IPS-18a (cell line): Measurements from ENCODE around the gene GRAP2.

Source experiments
- H3K27ac ChIP-seq: one replicate; pipeline ENCODE4 v1.5.1; 2013; ENCODE audit warnings: low read length
- H3K27me3 ChIP-seq: one replicate; pipeline ENCODE4 v1.6.1; 2013; ENCODE audit warnings: mild to moderate bottlenecking, low read length; ENCODE audit not compliant: control insufficient read depth, insufficient read depth
- H3K36me3 ChIP-seq: one replicate; pipeline ENCODE4 v1.6.1; 2013; ENCODE audit warnings: low read depth, low read length; ENCODE audit not compliant: control insufficient read depth
- H3K4me1 ChIP-seq: one replicate; pipeline ENCODE4 v1.6.1; 2013; ENCODE audit warnings: low read depth, low read length; ENCODE audit not compliant: control insufficient read depth
- H3K4me3 ChIP-seq: one replicate; pipeline ENCODE4 v1.5.1; 2013; ENCODE audit warnings: low read length
- H3K9ac ChIP-seq: one replicate; pipeline ENCODE4 v1.6.1; 2013; ENCODE audit warnings: mild to moderate bottlenecking, low read length, moderate library complexity
- H3K9me3 ChIP-seq: one replicate; pipeline ENCODE4 v1.6.1; 2013; ENCODE audit warnings: low read depth, low read length; ENCODE audit not compliant: control insufficient read depth

Gene GRAP2

DNA sequence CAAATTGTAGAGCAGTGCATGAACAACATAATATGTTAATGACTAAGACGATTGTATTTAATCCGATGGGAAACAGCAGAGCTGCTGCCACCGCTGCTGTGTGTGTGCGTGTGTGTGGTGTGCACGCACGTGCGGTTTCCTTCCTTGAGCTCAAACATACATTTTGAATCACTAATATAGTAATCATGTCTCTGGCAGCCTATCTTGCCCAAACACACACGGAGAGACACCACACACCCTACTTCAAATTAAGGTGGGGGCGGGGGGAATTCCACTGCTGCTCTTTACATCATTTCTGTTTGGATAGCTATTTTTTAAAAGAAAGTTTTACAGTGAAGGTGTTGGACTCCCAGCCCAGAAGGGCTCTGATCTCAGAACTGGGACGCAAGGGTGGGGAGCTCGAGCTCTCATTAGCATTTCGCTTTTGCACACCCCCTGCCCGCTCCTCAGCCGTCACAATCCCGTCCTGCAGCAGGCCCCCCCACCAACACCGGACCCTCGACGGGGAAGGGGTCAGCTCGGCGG lies 93.2 kb downstream of the GRAP2 start:
- no peaks in the 10 kb centered on the region for H3K36me3 ChIP-seq
- no peak overlapping the region for H3K27ac ChIP-seq
- no peak overlapping the region for H3K9ac ChIP-seq

DNA sequence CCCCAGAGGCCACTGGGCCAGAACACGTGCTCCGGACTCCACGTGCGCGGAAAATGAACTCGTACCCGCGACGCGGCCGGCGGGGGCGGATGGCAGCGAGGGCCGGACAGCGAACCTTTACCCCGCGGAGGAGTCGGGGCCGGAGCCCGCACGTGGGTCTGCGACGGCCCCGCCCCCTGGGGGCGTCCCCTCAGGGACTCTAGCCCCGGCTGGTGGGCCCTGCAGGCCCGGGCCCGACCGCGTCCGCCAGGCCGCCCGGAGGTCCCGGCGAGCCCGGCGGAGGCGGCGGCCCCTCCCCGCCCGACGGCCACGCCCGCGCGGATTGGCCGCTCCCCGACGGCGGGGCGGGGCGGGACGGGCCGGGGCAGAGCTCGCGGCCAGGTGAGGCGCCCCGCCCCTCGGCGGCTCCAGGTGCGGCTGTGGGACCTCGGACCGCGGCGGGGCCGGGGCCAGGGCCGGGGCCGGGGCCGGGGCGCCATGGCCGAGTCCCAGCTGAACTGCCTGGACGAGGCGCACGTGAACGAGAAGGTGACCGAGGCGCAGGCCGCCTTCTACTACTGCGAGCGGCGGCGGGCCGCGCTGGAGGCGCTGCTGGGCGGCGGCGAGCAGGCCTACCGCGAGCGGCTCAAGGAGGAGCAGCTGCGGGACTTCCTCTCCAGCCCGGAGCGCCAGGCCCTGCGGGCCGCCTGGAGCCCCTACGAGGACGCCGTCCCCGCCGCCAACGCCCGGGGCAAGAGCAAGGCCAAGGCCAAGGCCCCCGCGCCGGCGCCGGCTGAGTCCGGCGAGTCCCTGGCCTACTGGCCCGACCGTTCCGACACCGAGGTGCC lies 93.9 kb downstream of the GRAP2 start, which contains the start of gene FAM83F:
FAM83F (plus strand) TSS at position 389 of the 827 bp plus-strand sequence; CDS start at position 478, 89 bp downstream.
- Histone ChIP-seq H3K4me1 (peaks cover 42% of the 10 kb centered on the region), H3K4me3 (peak within 1 kb of the TSS; percentile 62), H3K36me3 (no peaks in the 10 kb centered on the region), H3K9me3 (no peaks in the 10 kb centered on the region), H3K27me3 (peaks cover 45% of the 10 kb centered on the region), H3K9ac (peak within 1 kb of the TSS; percentile 69), H3K27ac (no peak within 1 kb of the TSS)

More for the DNA sequence above, 93.2 kb downstream of the GRAP2 start:
- no peaks in the 10 kb centered on the region for H3K9me3 ChIP-seq
- H3K27me3 ChIP-seq: peaks cover 45% of the 10 kb centered on the region
- H3K4me3 ChIP-seq: no peak overlapping the region
- H3K4me1 ChIP-seq: peaks cover 35% of the 10 kb centered on the region

DNA sequence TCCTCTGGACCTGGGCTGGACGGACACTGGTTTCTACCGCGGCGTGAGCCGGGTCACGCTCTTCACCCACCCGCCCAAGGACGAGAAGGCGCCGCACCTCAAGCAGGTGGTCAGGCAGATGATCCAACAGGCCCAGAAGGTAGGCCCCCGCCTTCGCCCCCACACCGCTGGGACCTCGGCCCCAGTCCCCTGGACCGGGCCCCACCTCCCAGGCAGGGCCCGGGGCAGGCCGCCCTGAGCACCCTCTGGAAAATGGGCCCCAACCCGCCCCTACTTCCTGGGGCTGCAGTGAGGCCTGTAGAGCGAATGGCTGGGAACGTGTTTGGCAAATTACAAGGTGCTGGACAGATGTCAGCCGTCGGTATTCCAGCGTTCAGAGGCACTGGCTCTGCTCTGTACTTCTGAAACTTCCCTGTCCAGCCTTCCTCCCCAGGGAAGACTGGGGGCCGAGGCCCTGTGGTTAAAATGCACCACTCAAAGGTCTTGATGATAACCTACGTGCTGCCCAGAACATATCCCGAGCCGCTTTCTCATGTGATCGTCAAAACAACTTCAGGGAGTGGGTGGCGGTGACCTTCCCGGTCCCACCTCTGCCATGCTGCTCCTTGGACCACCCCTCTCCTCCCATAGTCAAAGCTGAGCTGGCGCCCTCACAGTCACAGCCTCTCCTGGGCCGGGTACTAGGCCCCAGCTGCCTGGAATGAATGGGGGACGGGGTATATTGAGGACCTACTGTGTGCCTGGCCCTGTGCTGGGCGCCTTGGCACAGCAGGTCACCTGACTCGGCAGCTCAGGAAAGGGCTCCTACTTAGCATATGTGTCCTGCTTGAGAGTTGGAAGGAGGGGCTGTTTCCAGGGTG lies 94.7 kb downstream of the GRAP2 start:
- H3K27ac ChIP-seq: no peak overlapping the region
- peaks cover 45% of the 10 kb centered on the region for H3K27me3 ChIP-seq
- peak overlapping the region; percentile 62 for H3K4me3 ChIP-seq
- peaks cover 45% of the 10 kb centered on the region for H3K4me1 ChIP-seq
- H3K36me3 ChIP-seq: no peaks in the 10 kb centered on the region
- H3K9me3 ChIP-seq: no peaks in the 10 kb centered on the region
- peak overlapping the region; percentile 69 for H3K9ac ChIP-seq

DNA sequence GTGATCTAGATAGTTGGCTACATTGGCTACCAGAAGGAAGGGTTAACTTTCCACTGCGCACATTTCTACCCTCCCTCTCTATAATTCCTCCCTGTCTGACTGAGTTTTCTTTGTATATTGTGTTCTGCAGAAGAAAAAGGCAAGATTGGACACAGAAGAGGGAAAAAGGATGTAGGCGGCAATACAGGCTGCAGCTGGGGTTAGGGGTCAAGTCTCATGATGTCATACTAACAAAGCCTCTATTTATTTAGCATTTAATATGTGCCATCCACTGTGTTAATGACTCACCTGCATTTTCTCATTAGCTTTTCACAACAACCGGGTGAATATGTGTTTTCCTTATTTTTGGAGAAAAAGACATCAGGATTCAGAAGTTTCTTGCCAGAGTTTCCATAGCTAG lies 95.8 kb downstream of the GRAP2 start:
- Histone ChIP-seq H3K9ac (no peak overlapping the region), H3K4me3 (peak overlapping the region; percentile 62), H3K27me3 (peaks cover 45% of the 10 kb centered on the region), H3K36me3 (no peaks in the 10 kb centered on the region), H3K4me1 (peaks cover 55% of the 10 kb centered on the region), H3K27ac (no peak overlapping the region), H3K9me3 (no peaks in the 10 kb centered on the region)

DNA sequence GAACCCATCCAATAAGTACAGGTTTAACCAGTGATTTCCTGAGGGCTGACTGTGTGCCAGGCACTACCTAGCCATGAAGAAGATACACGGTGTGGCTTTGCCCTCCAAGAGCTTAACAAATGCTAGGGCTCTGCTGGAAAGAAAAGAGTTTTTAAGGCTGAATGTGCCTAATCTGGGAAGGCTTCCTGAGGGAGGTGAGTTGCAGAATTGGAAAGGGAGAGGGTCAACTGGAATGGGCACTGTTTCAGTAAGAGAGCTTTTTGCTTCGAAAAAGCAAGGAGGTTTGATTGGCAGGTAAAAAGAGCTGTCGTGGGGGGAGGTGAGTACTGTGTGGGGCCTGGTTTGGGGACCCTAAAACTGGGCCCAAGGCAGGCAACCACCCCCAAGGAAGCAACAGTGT lies 96.5 kb downstream of the GRAP2 start:
- Histone ChIP-seq H3K9ac (peak overlapping the region; percentile 60), H3K27ac (peak overlapping the region; percentile 60), H3K4me1 (peaks cover 61% of the 10 kb centered on the region)

DNA sequence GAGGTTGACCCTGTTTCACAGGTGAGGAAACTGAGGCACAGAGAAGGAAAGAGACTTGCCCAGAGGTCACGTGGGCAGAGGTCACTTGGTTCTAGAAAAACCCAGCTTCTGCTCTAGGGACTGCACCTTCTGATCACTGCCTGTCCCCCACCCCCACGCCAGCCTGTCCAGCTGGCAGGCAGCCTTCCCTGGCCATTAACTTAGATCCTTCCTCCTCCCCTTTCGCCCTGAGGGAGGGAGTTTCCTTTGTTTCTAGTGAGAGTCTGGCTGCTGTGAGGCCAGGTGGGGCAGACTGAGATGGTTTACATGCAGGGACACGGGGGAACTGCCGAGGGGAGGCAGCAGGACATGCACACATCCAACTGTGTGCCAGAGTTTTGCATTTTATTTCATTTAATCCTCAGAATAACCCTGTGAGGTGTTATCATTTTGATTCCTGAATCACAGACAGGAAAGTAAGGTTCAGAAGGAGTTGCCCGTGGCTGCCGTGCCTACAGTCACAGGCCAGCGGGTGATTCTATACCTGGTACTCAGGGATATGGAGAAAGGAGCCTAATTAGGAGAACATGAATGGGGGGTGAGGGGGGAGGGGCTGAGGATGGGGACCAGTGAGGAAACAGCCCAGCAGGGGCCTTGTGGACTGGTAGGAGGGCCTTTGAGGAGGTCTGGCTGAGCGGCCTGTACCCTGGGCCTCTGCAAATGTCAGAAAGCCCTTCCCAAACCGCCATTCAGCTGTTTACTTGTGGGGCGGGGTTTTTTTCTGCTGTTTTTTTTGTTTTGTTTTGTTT lies 97.2 kb downstream of the GRAP2 start:
- Histone ChIP-seq H3K27ac (peak overlapping the region; percentile 60), H3K9me3 (no peaks in the 10 kb centered on the region), H3K9ac (peak overlapping the region; percentile 60)

More for the DNA sequence above, 96.5 kb downstream of the GRAP2 start:
- no peaks in the 10 kb centered on the region for H3K36me3 ChIP-seq
- no peaks in the 10 kb centered on the region for H3K9me3 ChIP-seq
- peaks cover 43% of the 10 kb centered on the region for H3K27me3 ChIP-seq
- H3K4me3 ChIP-seq: peak overlapping the region; percentile 48

DNA sequence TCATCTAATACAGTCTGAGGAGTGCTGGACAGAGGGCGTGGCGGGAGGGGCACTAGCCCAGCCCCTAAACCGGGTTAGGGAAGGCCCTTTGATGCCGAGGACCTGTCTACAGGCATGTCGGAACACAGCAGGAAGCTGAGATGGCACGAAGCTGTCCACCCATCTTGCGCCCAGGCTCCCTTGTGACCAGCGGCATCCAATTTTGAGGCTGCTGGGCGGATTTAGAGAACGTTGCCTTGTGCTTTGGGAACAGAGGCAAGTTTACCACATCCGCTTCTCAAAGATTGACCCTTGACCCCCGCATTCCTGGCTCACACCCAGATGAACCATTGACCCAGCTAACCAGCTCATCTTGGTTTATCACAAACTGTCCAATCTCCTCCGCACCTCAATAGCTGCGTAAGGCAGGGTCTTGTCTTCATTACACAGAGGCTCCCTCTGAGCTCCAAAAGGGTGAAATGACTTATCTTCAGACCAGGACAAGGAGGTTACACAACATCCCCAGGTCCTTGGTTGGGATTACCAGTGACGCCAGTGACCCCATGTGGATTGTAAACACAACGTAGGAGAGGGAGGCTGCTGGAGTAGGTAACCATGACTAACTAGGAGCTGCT lies 98.4 kb downstream of the GRAP2 start:
- no peaks in the 10 kb centered on the region for H3K36me3 ChIP-seq
- no peak overlapping the region for H3K4me3 ChIP-seq
- peaks cover 63% of the 10 kb centered on the region for H3K4me1 ChIP-seq
- H3K27ac ChIP-seq: no peak overlapping the region
- H3K27me3 ChIP-seq: peaks cover 25% of the 10 kb centered on the region
- no peaks in the 10 kb centered on the region for H3K9me3 ChIP-seq
- no peak overlapping the region for H3K9ac ChIP-seq

More for the DNA sequence above, 97.2 kb downstream of the GRAP2 start:
- Histone ChIP-seq H3K27me3 (peaks cover 36% of the 10 kb centered on the region), H3K4me3 (peak overlapping the region; percentile 48), H3K36me3 (no peaks in the 10 kb centered on the region), H3K4me1 (peaks cover 63% of the 10 kb centered on the region)

DNA sequence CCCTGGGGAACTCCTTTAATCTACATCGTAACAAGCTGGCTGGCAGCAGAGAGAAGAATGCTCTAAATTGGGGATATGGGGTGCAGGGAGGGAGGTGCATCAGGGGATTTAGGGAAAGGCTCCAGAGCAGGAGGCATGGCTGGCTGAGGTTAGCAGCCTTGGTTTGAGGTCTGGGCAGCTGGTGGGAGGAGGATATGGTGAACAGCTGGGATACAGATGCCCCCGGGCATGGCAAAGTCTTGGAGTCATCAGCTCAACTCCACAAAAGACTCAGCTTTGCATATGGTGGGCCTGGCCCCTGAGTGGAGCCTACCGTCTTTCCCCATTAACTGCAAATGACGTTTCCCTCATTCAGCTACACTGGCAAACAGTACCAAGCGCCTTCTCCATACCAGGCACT lies 99.3 kb downstream of the GRAP2 start:
- H3K9me3 ChIP-seq: no peaks in the 10 kb centered on the region

DNA sequence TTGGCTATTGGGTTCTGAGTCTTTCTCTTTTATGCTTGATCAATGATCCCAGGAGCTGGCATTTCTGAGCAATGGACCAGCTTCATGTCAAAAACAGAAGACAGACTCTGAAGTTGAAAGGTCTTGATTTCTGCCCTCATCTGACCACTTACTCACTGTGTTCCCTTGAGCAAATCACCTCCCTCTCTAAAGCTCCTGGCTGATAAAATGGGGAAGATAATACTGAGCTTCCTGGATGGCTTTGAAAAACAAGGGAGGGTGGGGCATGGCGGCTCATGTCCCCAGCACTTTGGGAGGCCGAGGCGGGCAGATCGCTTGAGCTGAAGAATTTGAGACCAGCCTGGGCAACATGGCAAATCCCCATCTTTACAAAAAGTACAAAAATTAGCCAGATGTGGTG lies 100.2 kb downstream of the GRAP2 start:
- Histone ChIP-seq H3K27me3 (peaks cover 10% of the 10 kb centered on the region), H3K36me3 (no peaks in the 10 kb centered on the region), H3K9me3 (no peaks in the 10 kb centered on the region), H3K4me3 (no peak overlapping the region), H3K27ac (no peak overlapping the region), H3K4me1 (peaks cover 57% of the 10 kb centered on the region), H3K9ac (no peak overlapping the region)

More for the DNA sequence above, 99.3 kb downstream of the GRAP2 start:
- Histone ChIP-seq H3K36me3 (no peaks in the 10 kb centered on the region), H3K9ac (no peak overlapping the region), H3K4me3 (no peak overlapping the region), H3K27ac (no peak overlapping the region), H3K27me3 (peaks cover 20% of the 10 kb centered on the region), H3K4me1 (peaks cover 63% of the 10 kb centered on the region)

DNA sequence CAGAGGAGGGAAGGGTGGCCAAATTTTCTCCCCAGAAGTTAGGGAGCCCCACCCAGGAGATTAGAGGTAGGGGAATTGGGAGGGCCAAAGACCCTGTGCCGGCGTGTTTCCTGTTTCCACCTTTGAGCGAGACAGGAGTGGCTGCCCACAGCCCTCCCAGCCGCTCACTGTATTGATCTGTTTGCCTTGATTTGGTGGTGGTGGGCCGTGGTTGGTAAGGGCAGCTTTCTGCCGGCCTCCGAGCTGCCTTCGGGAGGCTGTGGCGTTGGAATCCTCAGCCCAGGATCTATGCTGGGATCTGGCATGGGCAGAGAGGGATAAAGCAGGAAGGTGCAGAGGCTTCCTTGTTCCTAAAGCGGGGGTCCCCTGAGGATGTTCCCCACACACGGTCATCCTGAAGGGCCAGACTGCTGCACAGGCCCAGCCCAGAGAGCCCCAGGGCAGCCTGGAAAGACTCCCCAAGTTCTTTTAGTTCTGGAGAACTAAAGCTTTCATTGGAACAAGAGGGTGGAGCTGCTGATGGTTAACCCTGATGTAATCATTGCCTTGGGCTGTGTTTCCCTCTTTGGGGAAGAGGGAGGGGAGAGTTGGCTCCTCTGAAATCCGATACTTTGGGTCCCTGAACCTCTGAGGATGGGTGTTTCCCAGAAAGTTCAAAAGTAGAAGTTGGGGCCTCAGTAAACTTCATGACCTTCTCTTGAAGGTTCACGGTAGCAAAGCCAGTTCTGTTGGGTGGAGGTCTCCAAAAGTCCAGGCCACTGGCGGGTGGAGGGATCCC lies 101.1 kb downstream of the GRAP2 start:
- Histone ChIP-seq H3K36me3 (no peaks in the 10 kb centered on the region), H3K9me3 (no peaks in the 10 kb centered on the region), H3K27ac (no peak overlapping the region), H3K9ac (no peak overlapping the region), H3K4me1 (peaks cover 48% of the 10 kb centered on the region), H3K4me3 (no peak overlapping the region), H3K27me3 (peaks cover 3% of the 10 kb centered on the region)
